H4 (cell line): Measurements from ENCODE around the gene ESAM. TPM values are rescaled to one million over a fixed set of nuclear protein-coding genes. Genes with fewer than 3 reads are reported as not detected.
A peak's percentile ranks its signal among the peaks of the same experiment; 100 is the strongest.
"Not testable (repeated sequence)": the region's sequence is repeated elsewhere in the genome, so short reads cannot be mapped to it uniquely, and the experiment has no call there.

Experiments used
- DNase-seq: peaks from one replicate; pipeline ENCODE4 v3.0.0-alpha.2; 2015; ENCODE audit warnings: low spot score
- total RNA-seq: library from RNA; depleted of rRNA; stranded (reverse); fragments of >200 nt; shearing (Covaris generic); gene quantifications from 2 replicates; pipeline ENCODE4 v1.2.3, GENCODE V29; 2014

ESAM gene
- total RNA-seq, 1 experiment from 2014 or later: 0.33 TPM

DNA sequence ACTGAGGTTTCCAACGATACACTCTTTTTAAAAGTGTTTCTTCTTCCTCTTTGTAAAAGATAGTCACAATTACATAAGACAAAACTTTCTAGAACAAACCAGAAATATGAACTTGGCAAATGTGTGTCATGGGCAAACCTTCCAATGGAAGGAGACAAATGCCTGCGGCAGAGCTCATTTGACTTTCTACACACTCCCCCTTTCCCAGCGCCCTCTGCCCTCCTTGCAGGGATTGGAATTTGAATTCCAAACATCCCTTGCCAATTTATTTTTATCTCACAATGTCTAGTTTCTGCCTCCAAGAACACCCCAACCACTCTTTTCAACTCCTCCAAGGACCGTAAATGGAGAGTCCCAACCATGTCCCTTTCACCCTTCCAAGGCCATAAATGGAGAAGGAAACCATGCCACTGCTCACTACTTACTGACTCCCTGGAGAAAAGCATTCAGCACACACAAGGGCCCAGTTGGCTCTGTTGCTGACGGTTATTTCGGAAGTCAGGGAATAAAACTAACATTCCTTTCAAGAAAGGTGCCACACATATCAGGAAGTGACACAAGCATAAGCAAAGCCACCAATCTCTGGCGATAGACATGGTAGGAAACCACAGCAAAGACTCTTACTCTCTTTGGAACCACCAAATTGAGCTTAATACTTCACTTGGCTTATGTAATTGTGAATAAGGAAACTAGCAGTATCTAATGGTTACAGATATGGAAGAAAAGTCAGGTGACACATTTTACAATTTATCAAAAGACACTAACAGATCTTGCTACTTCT, 15.0 kb upstream of the ESAM start:
- no peak for DNase-seq

DNA sequence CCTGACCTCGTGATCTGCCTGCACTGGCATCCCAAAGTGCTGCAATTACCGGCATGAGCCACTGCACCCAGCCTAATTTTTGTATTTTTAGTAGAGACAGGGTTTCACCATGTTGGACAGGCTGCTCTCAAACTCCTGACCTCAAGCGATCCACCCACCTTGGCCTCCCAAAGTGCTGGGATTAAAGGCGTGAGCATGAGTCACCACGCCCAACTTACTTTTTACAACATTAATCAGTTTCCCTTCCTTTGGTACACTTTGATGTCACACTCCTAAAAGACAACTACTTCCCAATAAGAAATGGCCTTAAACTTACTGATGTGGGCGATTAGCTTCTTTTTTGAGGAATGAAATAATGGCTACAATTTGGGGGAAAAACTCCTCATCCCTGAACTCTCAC, 8.9 kb upstream of the ESAM start:
- not testable (repeated sequence) for DNase-seq

DNA sequence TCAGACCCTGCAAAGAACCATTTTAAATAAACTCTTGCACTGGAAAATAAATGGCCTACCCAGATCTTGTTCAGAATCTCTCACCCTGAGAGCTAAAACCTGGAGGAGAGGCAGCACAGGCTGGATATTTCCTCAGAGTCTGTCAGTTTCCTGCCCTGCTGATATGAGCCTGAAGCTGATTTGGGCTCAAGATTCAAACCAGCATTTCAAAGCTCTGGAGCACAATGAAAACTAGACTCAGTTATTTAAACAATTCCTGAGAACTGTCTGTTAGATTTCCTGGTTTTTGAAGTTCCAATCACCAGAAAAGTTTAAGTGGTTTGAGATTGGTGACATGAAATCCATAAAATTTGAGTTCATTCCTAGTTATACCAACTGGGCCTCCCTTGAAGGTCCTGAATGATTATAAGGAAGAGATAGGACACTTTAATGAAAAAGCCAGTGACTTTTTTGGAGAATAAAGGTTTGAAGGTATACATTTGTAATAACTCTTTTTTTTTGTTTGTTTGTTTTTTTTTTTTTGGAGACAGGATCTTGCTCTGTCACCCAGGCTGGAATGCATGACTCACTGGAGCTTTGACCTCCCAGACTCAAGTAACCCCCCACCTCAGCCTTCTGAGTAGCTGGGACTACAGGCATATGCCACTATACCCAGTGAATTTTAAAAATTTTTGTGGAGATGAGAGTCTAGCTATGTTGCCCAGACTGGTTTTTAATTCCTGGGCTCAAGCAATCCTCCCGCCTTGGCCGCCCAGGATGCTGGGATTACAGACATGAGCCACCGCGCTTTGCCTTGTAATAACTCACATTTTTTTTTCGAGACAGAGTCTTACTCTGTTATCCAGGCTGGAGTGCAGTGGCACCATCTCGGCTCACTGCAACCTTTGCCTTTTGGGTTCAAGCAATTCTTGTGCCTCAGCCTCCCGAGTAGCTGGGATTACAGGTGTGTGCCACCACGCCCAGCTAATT, 8.0 kb upstream of the ESAM start:
- peak; percentile 78 for DNase-seq

DNA sequence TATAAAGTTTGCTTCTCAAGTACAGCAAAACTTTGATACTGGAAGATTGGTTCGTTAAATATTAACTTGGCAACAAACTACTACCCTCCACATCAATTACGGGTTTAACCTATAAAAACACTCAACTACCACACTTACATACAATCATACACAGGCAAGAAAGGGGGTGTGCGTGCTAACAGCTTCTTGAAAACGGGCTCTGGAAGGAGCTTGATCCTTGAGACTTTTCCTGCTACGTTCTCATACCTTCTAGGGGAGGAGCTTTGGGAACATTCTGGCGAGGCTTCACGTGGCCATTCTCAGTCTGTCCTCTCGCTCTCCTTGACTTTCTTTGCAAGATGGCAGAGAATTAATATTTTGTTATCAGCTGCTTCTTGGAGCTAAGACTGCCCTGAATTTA, 6.8 kb upstream of the ESAM start:
- no peak for DNase-seq

DNA sequence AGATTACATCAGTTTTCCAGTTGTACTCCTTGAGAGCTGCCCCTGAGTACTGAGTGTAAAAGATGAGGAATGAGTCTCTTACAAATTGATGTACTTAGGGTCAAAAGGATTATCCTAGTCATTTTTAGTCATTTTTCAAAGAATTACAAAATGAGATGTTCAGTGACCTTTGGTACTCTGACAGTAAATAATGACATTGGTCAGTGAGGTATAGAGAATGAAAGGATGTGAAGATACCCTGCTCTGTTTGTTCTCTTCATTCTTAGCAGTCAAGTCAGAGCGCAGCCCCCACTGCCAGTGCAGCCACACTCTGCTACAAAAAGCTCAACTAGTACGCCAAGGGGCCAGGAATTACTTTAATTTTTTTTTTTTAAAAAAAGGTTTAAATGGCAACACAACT, 4.1 kb upstream of the ESAM start:
- no peak for DNase-seq

DNA sequence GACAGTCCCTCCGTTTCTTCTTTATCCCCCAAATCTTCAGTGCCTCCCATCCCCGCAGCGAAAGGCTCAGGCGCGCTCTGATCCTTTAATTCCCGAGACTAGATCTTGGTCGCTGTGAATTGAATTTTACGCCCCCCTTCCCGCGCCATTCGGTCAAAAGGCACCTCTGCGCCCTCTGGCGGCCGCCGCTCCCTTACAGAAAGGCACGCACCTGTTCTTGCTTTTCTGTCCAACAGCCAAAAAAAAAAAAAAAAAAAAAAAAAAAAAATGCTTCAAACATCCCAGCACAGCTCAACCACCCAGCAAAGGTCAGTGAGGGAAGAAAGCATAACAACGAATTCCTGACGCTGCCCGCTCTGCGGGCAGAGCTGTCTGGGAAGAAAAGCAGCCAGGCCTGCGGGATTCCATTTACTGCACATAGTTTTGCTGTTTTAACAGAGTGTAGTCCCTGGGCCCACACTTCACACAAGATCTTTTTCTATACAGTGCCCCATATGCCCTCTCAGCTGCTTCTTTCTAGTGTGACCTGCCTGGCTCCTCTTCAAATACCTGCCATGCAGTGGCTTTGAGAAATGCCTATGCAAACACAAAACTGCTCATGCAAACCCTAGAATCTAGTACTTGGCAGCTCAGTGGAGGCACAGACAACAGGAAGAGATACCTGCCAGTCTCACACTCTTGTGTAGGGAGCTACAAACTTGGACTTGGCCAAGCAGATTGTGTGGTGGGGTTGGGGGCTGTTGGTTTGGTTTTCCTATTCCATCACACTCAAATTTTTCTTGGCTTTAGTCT, 1.3 kb upstream of the ESAM start:
- peak; percentile 36 for DNase-seq

DNA sequence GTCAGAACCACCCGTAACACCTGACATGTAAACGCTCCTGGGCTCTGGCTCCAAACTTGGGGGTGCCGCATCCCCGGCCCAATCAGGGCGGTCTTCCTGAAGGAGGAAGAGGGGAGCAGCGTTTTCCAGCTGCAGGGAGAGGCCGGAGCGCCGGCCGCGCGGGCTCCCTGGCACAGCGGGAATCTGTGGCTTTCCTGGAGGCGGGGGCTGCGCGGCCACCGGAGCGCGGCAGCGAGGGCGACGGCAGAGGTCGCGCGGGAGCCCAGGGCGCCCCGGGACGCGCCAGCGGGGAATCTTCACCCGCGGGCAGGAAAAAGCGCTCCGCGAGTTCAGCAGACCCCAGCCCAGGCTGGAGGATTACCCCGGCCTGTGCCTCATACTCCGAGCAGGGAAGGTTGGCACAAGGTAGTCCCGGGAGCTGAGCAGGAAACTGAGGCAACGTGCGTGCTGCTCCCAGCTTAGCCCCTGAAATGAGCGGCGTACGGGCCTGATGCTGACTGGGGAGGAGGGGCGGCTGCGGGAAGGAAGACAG, 600 bp upstream of the ESAM start:
- no peak for DNase-seq

DNA sequence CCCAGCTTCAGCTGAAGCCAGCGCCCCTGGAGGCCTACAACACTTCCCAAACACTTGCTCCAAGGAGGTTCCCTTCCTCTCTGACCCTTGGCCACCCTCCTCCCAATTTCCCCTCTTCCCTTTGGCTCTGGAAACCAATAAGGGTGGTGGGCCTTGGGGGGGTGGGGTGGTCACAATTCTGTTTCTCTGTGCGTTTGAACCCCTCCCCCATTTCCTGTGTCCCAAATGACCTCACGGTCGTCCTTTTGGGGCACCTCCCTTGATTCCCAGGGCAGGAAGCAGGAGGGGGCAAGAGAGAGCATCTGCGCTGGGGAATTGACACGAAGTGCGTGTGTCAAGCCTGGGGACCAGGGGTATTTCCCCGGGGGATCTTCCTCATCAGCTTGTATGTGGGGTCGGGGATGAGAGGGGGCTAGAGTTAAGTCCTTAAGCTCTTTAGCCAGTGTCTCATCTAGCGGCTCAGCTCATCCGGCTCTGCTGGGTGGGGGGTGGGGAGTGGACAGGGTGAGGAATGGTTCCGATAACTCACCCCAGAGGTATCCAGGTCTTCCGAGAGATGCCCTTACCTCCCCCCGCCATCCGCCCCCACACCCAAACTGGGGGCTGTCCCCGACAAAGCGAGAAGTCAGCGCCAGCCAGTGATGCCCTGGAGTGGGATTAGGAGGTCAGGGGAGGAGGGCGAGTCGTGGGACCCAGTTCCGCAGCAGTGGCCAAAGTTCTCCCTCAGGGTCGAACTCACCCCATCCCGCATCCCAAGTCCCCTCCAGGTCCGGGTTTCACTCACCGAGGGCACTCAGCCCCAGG, 587 bp downstream of the ESAM start:
- no peak for DNase-seq

DNA sequence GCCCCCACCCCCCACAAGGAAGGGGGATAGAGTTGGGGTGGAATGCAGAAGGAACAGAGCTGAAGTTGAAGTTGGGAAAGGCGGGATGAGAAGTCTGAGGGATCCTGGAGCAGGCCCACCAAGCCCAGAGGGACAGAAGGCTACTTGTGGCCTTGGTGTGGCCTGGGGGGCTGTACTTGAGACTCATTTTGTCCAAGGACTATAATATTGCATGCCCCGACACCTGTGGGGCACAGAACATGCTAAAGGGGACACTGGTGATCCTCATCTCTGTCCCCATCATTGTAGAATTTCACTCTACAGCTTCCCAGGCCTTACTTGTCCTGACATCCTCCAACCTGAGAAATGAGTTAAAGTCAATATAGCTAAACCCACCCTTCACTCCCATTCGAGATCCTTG, 1.3 kb downstream of the ESAM start:
- DNase-seq: no peak

DNA sequence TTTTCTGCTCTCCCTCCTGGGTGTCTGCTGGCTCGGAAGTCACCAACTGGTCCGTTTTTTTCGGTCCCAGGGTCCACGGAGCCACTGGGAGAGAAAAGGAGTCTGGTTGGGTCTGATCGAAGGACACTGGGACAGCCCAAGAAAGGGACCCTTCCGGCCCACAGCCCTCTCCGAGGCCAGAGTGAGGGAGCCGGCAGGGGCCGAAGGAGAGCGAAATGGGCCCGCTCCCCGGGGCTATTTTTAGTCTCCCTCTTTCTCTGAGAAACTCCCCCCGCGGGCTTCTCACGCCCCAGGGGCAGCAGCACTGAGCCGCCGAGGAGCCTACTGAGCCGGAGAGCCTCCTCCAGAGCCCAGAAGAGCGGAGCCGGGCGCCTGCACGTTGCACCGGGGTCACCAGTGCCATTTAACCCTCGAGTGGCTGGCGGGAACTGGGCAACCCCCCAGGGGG, 1.9 kb downstream of the ESAM start:
- DNase-seq: no peak

DNA sequence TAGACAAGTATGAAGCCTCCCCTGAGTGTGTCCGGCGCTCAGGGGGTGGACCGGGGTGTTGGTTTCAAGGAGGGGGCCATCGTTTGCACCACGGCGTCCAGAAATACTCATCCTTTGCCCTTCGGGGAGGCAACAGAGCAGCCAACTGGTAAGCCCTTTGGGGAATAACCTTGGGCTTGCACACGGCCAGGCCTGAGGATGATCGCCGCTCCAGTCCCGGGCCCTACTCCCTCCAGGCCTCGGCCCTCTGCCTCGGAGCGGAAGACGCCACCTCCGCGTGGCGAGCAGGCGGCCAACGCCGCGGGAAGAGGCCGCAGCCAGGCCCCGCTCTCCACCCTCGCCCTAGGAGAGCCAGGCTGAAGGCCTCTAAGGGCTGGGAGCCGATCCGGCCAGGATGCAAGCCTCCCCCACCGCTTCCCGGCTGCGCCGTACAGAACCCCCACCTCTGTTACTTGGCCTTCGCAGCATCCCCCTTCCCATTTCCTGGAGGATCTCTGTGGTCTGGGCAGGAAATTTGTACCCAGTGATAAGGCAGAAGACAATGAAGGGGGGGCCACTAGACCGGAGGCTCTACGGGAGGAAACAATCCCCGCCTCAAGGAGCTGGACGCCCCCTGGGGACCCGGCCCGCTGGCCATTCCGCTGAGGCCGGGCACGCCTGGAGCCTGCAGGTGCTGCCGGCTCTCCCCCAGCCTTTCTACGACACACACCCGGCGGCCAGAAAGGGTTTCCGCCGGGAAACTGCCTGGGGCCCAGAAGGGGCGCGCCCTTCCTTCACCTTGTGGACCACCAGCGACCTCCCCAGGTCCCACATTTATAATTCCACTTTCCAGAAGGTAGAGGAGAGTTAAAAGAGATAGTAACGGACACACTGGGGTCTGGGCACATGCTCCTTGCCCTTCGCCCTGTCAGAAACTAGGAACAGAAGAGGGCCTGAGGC, 2.6 kb downstream of the ESAM start:
- DNase-seq: no peak

DNA sequence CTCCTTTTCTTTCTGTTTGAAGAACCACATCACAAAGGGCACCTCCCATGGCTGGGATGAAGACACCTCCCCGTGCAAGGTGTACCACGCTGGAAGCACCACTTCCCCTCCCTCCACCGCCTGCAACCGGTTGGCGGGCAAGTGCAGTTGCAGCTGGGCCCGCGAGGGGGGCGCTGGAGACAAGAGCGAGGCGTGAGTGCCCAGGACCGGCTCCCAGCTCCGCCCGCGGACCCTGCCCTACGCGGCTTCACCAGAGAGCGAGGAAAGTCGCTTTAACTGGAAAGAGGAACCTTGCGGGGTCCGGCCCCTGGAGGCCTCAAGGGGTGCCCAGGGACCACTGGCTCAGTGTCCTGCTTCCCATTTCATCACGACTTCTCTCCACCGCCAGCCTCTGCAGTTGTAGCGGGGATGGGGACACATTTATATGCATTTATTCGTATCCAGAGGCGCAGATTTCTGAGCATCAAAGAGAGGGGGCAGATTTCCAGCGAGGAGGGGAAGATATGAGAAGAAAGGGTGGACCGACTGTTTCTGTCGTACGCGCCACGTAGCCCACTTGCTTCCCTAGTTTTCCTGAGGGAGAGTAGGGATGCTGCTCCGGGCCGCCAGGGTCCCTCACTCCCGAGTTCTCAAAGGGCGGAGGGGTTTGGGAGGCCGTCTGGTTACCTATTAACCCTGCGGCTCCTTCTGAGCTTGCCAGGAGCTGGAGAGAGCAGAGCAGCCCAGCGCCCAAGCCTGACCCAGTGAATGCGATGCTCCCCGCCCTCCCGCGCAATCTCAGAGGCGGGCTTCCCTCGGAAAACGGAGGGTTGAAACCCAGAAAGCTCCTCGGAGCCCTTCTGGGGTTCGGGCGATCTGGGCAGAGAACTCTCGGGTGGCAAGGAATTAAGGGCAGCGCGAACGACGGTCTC, 3.5 kb downstream of the ESAM start:
- DNase-seq: no peak

DNA sequence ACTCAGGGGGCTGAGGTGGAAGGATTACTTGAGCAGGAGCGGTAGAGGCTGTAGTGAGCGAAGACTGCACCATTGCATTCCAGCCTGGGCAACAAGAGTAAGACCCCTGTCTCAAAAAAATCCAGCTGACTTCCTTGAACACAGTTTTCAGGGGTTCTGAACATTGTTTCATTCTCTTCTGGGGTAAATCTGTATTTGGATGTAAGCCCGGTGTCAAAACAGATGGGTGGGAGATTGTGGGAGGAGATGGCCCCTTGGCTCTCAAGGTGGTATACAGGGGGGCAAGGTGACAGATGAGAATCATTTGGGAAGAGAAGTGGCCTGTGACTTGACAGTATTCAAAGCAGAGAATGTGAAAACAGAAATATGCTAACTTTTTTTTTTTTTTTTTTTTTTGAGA, 4.8 kb downstream of the ESAM start:
- no peak for DNase-seq

DNA sequence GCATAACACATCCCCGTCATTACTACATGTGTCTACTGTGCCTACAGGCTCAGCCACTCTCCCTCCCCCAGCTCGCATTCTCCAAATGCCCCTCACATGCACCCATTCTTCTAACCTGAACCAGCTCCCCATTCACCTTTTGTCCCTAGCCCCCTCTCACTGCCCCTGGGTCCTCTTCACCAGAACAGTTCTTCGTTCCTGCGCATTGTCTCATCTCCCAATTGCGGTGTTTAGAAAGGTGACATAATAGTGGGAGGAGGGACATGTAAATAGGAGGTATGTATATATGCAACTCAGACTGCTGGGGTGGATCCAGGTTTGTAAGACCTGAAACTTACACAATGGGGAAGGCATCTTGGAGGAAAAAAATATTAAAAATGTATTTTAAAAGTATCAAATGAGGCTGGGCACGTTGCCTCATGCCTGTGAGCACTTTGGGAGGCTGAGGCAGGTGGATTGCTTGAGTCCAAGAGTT, 5.3 kb downstream of the ESAM start:
- no peak for DNase-seq

DNA sequence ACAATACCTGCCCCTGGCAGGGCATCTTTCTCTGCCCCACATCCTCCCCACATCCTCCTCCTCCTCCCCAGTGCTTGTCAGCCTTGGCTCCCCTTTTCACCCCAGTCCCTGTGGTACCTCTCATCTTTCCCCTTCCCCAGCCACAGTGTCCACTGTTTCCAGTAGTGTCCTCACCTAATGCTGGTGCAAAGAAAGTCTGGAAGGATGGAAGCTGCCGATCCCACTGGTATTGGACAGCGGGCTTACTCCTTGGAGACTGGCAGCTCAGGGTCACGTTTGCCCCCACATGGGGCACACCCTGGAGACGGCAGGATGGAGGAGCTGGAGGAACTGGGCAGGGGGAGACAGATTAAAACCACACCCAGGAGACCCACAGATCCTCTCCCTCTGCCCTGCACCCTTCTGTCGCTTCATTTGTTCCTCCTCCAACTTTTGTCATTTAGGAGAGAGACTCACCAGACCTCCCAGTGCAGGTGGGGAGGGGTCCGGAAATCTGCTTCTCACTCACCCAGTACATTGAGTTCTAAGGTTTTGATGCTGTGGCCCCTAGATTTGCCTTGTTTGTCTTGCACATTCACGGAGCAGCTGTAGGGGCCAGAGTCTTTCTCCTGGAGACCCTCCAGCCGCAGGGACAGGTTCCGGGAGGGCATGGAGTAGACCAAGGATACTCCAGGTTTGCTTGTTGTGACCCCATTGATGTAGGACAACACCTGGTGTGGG, 5.9 kb downstream of the ESAM start:
- DNase-seq: no peak

DNA sequence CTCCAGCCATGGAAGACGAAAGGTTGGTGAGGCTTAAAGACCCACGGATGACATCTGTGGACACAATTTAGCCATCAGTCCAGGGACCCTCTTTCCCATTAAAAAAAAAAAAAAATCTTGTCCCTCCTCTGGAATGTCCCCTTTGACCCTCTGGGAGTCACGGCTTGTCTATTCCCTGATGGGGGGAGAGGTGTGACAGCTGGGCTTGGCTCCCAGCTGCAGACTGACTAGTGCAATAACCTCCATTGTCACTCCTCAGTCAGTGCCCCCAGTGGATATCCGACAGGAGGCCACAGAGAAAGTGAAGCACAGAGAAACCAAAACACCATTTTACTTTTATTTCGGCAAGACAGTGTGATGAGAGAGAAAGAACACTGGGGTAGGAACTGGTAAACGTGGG, 7.4 kb downstream of the ESAM start:
- no peak for DNase-seq

DNA sequence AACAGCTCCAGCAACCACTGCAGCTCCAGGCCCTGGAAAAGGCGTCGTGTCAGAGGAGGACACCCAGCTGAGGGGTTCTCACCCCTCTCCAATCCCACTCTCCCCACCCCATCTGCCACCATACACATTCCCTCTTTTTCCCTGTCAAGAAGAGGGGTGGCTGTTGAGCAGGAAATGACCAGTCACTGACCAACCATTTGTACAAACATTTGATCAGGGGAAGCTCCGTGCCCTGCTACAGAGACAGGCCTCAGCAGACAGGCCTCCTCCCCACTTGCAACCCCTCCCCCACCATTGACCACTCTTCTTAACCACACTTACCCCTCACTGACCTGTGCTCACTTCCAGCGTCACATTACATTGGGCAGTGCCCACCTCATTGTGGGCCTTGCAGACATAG, 7.8 kb downstream of the ESAM start:
- no peak for DNase-seq

DNA sequence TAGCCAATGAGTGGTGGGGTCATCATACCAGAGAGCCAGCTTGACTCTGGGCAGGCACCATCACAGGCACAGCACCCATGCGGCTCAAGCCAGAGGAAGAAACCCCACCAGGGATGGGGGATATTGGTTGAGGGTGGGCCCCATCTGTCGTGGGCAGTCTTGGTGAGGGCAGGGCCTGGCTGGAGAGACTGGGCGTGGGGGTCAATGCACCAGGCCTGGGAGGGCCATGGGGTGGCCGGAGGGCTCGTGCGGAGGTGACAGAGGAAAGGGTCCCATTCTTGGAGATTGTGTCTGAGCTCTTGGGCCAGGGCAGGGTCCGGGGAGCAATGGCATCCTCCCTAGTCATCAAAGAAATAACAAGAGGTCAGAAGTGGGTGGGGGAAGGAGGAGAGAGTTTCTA, 8.5 kb downstream of the ESAM start:
- DNase-seq: no peak
